GM18909 (cell line): ENCODE data around the gene TLR2.
"Not testable (repeated sequence)": the region's sequence is repeated elsewhere in the genome, so short reads cannot be mapped to it uniquely, and the experiment has no call there.

Experiments used
- ATAC-seq: cut with Tn5 transposase; IDR thresholded peaks from one replicate; pipeline ENCODE4 v1.9.1; 2021; ENCODE audit warnings: mild to moderate bottlenecking; ENCODE audit not compliant: unreplicated experiment, poor library complexity

TLR2 gene

GRCh38 chr4:153655002-153655541, 29.0 kb upstream of the TLR2 start:
- ATAC-seq: no peak

- no peak for ATAC-seq
Measured at GRCh38 chr4:153655928-153656327, 28.2 kb upstream of the TLR2 start.

GRCh38 chr4:153661215-153661822, 22.8 kb upstream of the TLR2 start:
- no peak for ATAC-seq

DNA sequence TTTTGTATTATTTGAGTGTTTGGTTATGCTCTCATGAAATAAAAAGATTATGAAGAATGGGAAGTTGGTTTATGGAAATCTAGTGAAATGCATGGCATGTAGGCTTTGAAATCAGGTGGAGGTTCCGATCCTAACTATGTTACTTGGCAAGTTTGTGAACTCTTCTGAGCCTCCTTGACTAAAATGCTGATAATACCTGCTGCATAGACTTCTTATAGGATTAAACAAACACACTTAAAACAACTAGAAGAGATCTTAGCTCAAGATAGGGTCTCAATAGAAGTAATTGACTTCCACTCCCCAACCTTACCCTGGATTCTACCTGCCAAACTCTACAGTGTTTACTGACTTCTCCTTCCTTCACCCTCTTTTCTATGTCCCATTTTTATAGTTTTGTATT, 22.2 kb upstream of the TLR2 start:
- ATAC-seq: no peak

GRCh38 chr4:153663667-153664066, 20.4 kb upstream of the TLR2 start:
- no peak for ATAC-seq

- not testable (repeated sequence) for ATAC-seq
Measured at GRCh38 chr4:153666505-153666904, 17.6 kb upstream of the TLR2 start.

GRCh38 chr4:153668647-153669046, 15.4 kb upstream of the TLR2 start:
- no peak for ATAC-seq

DNA sequence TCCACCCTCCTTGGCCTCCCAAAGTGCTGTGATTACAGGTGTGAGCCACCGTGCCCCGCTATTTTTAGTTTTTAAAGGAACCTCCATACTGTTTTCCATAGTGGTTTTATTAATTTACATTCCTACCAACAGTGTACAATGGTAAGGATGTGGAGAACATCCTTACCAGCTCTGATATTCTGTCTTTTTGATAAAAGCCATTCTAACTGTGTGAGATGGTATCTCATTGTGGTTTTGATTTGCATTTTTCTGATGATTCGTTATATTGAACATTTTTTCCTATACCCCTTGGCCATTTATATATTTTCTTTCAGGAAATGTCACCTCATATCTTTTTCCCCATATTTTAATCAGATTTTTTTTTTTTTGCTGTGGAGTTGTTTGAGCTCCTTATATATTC, 14.2 kb upstream of the TLR2 start:
- no peak for ATAC-seq

- no peak for ATAC-seq
Measured at GRCh38 chr4:153676486-153676885, 7.6 kb upstream of the TLR2 start.

GRCh38 chr4:153676984-153677383, 7.1 kb upstream of the TLR2 start:
- no peak for ATAC-seq

DNA sequence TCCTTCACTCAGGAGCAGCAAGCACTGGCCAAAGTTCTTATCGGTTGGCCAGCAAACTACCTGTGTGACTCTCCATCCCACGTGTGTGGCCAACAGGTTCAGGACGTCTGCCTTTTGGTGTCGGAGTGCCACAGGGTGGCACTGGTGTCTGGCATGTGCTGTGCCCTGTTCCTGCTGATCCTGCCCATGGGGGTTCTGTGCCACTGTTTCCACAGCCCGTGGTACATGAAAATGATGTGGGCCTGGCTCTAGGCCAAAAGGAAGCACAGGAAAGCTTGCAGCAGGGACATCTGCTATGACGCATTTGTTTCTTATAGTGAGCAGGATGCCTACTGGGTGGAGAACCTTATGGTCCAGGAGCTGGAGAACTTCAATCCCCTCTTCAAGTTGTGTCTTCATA, 4.6 kb upstream of the TLR2 start:
- ATAC-seq: no peak

- no peak for ATAC-seq
Measured at GRCh38 chr4:153683763-153684181, 308 bp upstream of the TLR2 start.

- ATAC-seq: peak; percentile 18
Measured at GRCh38 chr4:153684971-153685371, 891 bp downstream of the TLR2 start.

DNA sequence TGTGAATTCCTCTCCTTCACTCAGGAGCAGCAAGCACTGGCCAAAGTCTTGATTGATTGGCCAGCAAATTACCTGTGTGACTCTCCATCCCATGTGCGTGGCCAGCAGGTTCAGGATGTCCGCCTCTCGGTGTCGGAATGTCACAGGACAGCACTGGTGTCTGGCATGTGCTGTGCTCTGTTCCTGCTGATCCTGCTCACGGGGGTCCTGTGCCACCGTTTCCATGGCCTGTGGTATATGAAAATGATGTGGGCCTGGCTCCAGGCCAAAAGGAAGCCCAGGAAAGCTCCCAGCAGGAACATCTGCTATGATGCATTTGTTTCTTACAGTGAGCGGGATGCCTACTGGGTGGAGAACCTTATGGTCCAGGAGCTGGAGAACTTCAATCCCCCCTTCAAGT, 20.4 kb downstream of the TLR2 start:
- no peak for ATAC-seq

- peak; percentile 91 for ATAC-seq
Measured at GRCh38 chr4:153705743-153706468, 21.8 kb downstream of the TLR2 start.

DNA sequence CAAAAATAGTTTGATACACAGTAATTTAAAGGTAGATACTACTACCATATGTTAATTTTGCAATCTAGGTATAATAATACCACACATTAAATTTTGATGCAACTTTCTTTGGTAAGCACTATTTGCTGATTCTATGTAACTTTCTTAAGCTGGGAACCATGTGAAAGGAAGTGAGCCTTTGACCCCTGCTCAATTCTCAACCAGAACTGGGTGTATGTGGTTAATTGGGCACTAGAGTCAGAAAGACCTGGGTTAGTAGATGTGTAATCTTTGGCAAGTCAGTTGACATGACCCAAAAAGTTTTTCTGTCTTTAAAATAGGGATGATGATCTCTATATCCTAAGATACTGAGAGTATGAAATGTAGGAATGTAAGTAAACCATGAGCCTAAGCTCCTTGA, 22.4 kb downstream of the TLR2 start:
- peak; percentile 60 for ATAC-seq

GRCh38 chr4:153710681-153711080, 26.6 kb downstream of the TLR2 start:
- ATAC-seq: no peak

- no peak for ATAC-seq
Measured at GRCh38 chr4:153713866-153714646, 30.0 kb downstream of the TLR2 start.

DNA sequence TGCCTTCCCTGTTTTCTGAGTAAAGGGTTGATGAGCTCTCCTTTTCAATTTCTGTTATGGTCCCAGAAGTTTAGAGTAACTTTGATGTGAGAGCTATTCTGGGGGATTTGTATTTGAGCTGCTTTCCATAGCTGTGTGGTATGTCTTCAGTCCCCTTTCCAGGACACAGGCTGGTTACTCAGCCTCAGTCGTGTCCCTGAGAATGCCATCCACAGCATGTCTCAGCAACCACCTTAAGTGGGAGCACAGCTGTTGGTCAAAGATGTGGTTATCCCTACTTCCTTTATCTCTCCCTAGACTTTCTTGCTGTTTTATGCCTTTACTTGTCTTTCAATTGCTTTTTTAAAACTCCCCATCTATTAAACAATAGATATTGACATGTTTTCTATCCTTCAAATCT, 38.0 kb downstream of the TLR2 start:
- no peak for ATAC-seq

DNA sequence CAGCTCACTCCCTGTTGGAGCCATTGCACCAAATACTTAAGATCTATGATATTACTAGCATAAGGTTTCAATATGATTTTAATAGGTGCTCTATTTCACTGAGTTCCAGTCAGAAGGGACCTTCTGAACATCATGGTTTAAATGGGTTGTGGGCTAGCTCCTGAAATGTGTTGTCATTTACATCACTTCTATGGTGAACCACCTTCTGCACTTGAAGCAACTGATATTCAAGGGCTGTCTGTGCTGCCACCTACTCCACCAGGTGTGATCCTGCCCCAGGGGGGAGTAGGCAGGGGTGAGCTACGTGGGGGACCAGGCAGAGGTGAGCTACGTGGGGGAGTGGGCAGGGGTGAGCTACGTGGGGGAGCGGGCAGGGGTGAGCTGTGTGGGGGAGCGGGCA, 40.5 kb downstream of the TLR2 start:
- no peak for ATAC-seq

GRCh38 chr4:153725136-153725830, 41.2 kb downstream of the TLR2 start:
- ATAC-seq: no peak
